K562 (cell line): ENCODE measurements around the gene METRNL.

Experiments
- GATA2 ChIP-seq: sonication (generic); formaldehyde crosslinking; IDR thresholded peaks from 2 replicates; pipeline ENCODE4 v1.4.0; 2020; ENCODE audit warnings: mild to moderate bottlenecking, missing genetic modification reagents
- POLR2AphosphoS5 ChIP-seq: IDR thresholded peaks from 2 replicates; pipeline ENCODE4 v1.6.1; 2011; ENCODE audit warnings: mild to moderate bottlenecking, low read depth, low read length, moderate library complexity; ENCODE audit not compliant: control insufficient read depth, insufficient read depth

DNA sequence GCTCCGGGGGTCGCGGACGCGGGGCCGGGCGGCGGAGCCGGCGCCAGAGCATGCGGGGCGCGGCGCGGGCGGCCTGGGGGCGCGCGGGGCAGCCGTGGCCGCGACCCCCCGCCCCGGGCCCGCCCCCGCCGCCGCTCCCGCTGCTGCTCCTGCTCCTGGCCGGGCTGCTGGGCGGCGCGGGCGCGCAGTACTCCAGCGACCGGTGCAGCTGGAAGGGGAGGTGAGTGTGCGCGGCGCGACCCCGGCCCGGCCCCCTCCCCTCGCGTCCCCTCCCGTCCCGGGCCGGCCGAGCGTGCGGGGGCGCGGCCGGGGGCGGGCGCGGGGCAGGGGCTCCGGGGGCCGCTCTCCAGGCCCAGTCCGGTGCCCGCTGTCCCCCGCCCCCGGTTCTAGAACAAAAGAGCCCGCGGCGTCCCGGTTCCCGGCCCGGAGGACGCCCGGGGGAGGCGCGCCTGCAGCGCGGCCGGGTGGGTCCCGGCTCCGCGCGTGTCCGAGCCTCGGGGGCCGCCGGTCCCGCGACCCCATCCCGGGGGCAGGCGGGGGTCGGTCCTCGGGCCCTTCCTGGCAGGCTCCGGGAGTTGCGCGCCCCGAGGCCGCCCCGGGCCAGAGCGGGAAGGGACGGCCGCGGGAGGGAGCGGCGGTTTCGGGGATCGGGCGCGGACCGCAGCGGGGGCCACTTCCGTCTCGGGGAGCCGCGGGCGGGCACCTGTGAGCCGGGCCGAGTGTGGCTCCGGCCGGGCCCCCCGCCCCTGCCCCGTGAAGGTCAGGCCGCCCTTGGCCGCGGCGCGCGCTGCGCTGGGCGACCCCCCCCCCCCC lies 563 bp downstream of the METRNL start:
- TF ChIP-seq GATA2 (CRISPR knock-in tag) (no peak), POLR2AphosphoS5 (no peak)
